HepG2 (cell line): ENCODE results near the gene HOXB2. TPM values are rescaled to one million over a fixed set of nuclear protein-coding genes. Genes with fewer than 3 reads are reported as not detected.

Source experiments
- ATAC-seq: fragments of 200-7000 bp; cut with Tn5 transposase; 3 replicates; pipeline ENCODE4 v1.9.1; 2020; ENCODE audit warnings: mild to moderate bottlenecking, moderate library complexity
- BruUV-seq: library from RNA; stranded (reverse); fragments of 400-500 nt; replicated peaks from 2 replicates; lab custom pipeline; 2021; lab: Mats Ljungman, UMichigan
- CTCF ChIA-PET: fragments of 300-600 bp; formaldehyde crosslinking; extraction: SDS; loops from one replicate; lab custom pipeline; 2021; ENCODE audit warnings: low total read pairs, inconsistent platforms, low intra/inter-chr PET ratio; lab: Yijun Ruan, JAX
- POLR2A ChIA-PET: fragments of 350-600 bp; sonication (Branson Sonifier 250); formaldehyde crosslinking; loops from one replicate; lab custom pipeline; 2020; ENCODE audit warnings: antibody characterized with exemption, inconsistent platforms; lab: Yijun Ruan, JAX
- DNase-seq: peaks from one replicate; pipeline ENCODE4 v3.0.0-alpha.2; 2015; ENCODE audit warnings: low spot score
- FAIRE-seq: peaks from 3 replicates; lab custom pipeline; 2011; peaks lifted over from hg19 to GRCh38; lab: Jason Lieb, UNC
- H2AFZ ChIP-seq: one replicate; pipeline ENCODE4 v1.6.1; 2011; ENCODE audit warnings: low read length, inconsistent platforms
- H3K27ac ChIP-seq: fragments of 300-600 bp; 3 replicates; pipeline ENCODE4 v1.8.0; 2011; ENCODE audit warnings: mixed run types, mild to moderate bottlenecking, mixed read lengths, low read length, inconsistent platforms; ENCODE audit not compliant: insufficient read depth; ENCODE audit errors: extremely low read length
- H3K27me3 ChIP-seq, 2 experiments: fragments of 200-600 bp in 1 of 2; 2 replicates in 1 of 2; 3 replicates in 1 of 2; pipeline versions ENCODE4 v1.6.0 to v1.8.0; 2011; ENCODE audit warnings: low read length in 2 of 2, mild to moderate bottlenecking in 2 of 2, moderate library complexity in 2 of 2, inconsistent platforms in 1 of 2; ENCODE audit not compliant: insufficient read depth in 2 of 2, control insufficient read depth in 1 of 2
- H3K36me3 ChIP-seq, 2 experiments: fragments of 200-600 bp in 1 of 2; replicated peaks in 1 of 2; 2 replicates in 1 of 2; 3 replicates in 1 of 2; pipeline versions ENCODE4 v1.5.1 to v1.8.0; 2011; ENCODE audit warnings: low read length in 2 of 2, inconsistent platforms in 1 of 2; ENCODE audit not compliant: insufficient read depth in 2 of 2, control insufficient read depth in 1 of 2
- H3K4me1 ChIP-seq: 2 replicates; pipeline ENCODE4 v1.5.1; 2012; ENCODE audit warnings: low read length, inconsistent platforms; ENCODE audit not compliant: insufficient read depth
- H3K4me2 ChIP-seq: 2 replicates; pipeline ENCODE4 v1.6.0; 2011; ENCODE audit warnings: low read depth, low read length, inconsistent platforms
- H3K4me3 ChIP-seq, 3 experiments: fragments of 200-600 bp in 1 of 3; sonication (generic), shearing (Covaris generic) in 1 of 3; replicated peaks in 1 of 3; 2 replicates each; pipeline ENCODE4 v1.5.1; 2011 to 2016; ENCODE audit warnings: low read length in 3 of 3, inconsistent platforms in 2 of 3, low read depth in 2 of 3, mild to moderate bottlenecking in 2 of 3, control low read depth in 1 of 3, mixed read lengths in 1 of 3; ENCODE audit not compliant: insufficient read depth in 1 of 3
- H3K79me2 ChIP-seq: one replicate; pipeline ENCODE4 v1.6.1; 2011; ENCODE audit warnings: low read length, inconsistent platforms; ENCODE audit not compliant: insufficient read depth
- H3K9ac ChIP-seq: 2 replicates; pipeline ENCODE4 v1.6.0; 2011; ENCODE audit warnings: mild to moderate bottlenecking, low read depth, low read length, inconsistent platforms; ENCODE audit not compliant: insufficient read depth
- H3K9me3 ChIP-seq: 2 replicates; pipeline ENCODE4 v1.5.1; 2012; ENCODE audit warnings: mild to moderate bottlenecking, low read length
- H4K20me1 ChIP-seq: 2 replicates; pipeline ENCODE4 v1.6.0; 2011; ENCODE audit warnings: inconsistent platforms, mild to moderate bottlenecking, low read length, moderate library complexity; ENCODE audit not compliant: insufficient read depth
- MEF2D ChIP-seq: sonication (generic); formaldehyde crosslinking; IDR thresholded peaks from 2 replicates; pipeline ENCODE4 v1.5.1; 2020; ENCODE audit warnings: mild to moderate bottlenecking, missing genetic modification reagents
- PPARG ChIP-seq: conservative IDR thresholded peaks from 2 replicates; pipeline ENCODE4 v1.6.1; 2016; ENCODE audit warnings: missing biosample characterization, missing genetic modification reagents
- TARDBP ChIP-seq: sonication (generic); formaldehyde crosslinking; IDR thresholded peaks from 2 replicates; pipeline ENCODE4 v1.8.0; 2022; ENCODE audit warnings: mild to moderate bottlenecking, missing genetic modification reagents
- ZNF230 ChIP-seq: sonication (generic); formaldehyde crosslinking; IDR thresholded peaks from 2 replicates; pipeline ENCODE4 v1.4.0; 2020; ENCODE audit warnings: mild to moderate bottlenecking, missing genetic modification reagents
- ZNF3 ChIP-seq: IDR thresholded peaks from 2 replicates; pipeline ENCODE4 v1.7.0; 2017; ENCODE audit warnings: inconsistent platforms
- ZNF670 ChIP-seq: sonication (generic); formaldehyde crosslinking; IDR thresholded peaks from 2 replicates; pipeline ENCODE4 v1.8.0; 2022; ENCODE audit warnings: mild to moderate bottlenecking, missing genetic modification reagents, borderline replicate concordance
- WGBS: methylation state at CpG from one replicate; pipeline ENCODE4 v1.1.6; 2017; ENCODE audit warnings: low lambda C conversion rate; 5-methylcytosine and 5-hydroxymethylcytosine counted together
- in situ Hi-C: cut with HindIII; loops from 2 replicates; pipeline ENCODE4 v1.10.0; 2017; ENCODE audit warnings: low pct_unique_long_range_greater_than_20kb; ENCODE audit not compliant: extremely low pct_ligation_motif_present
- intact Hi-C: fragments of 100-400 bp; cut with micrococcal nuclease; formaldehyde crosslinking; loops from one replicate; pipeline ENCODE4 v1.10.0; 2022; ENCODE audit not compliant: unreplicated experiment
- polyA plus RNA-seq, 8 experiments: library from polyadenylated mRNA; depleted of rRNA in 3 of 8; stranded (reverse) in 7 of 8; unstranded in 1 of 8; fragments of >200 nt; fragmentation: Illumina TruSeq in 4 of 8; extraction: Trizol in 4 of 8; gene quantifications; 2 replicates each; pipeline versions ENCODE4 v1.2.1 to v1.2.3, GENCODE V29; 2011 to 2016; ENCODE audit warnings: low read depth in 4 of 8, missing spikeins in 1 of 8, mixed read lengths in 1 of 8; ENCODE audit not compliant: insufficient read depth in 1 of 8
- total RNA-seq, 5 experiments: library from RNA; depleted of rRNA; stranded (reverse); fragments of >200 nt; fragmentation: Illumina TruSeq; extraction: Trizol; gene quantifications; 2 replicates each; pipeline ENCODE4 v1.2.3, GENCODE V29; 2016; ENCODE audit warnings: low read depth in 1 of 5
- TF ChIP-seq, protein P1 (sequence below): sonication (generic); formaldehyde crosslinking; IDR thresholded peaks from 2 replicates; pipeline ENCODE4 v1.4.0; 2020; ENCODE audit warnings: missing genetic modification reagents

HOXB2 gene
- total and polyA plus RNA-seq, 2 of the 13 experiments (the other 11 are each of a cell fraction or from before 2014, with no cell fraction given) = not detected

DNA sequence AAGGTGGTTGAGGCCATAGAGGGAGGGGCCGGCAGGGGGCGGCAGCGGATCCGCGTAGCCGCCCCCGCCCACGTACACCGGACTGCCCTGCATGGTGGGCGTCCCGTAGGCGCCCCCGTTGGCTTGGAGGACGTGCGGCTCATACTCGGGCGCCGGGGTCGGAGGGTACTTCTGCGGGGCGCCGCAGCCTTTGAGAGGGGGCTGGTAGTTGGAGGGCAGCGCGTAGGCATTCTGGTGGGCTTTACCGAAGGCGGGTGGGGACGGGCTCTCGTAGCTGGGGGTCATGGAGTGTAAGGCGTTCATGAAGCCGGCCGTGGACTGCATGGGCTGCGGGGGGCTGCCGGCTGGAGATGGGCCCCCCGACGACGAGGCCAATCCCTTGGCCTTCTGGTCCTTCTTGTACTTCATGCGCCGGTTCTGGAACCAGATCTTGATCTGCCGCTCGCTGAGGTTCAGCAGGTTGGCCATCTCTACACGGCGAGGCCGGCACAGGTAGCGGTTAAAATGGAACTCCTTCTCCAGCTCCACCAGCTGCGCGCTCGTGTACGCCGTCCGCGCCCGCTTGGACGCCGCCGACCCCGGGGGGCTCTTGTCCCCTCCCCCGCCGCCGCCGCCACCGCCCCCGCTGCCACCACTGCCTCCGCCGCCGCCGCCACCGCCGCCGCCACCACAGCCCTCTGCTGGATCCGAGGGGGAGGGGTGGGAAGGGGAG is 5.7 kb upstream of the HOXB2 start:
- no peak overlapping the region for H3K4me2 ChIP-seq
- no peak overlapping the region for H3K4me3 ChIP-seq
- in situ Hi-C loops (no loop called here), intact Hi-C loops (no loop called here)
- BruUV-seq = no TSS peak
- 59% methylated on average over 48 of the region's 70 CpGs for WGBS
- H2AFZ ChIP-seq = no peak overlapping the region
- no peaks in the 10 kb centered on the region for H3K36me3 ChIP-seq
- TF ChIP-seq MEF2D (CRISPR knock-in tag) (no peak), ZNF3 (CRISPR knock-in tag) (no peak), PPARG (CRISPR knock-in tag) (no peak), TARDBP (CRISPR knock-in tag) (no peak), ZNF670 (CRISPR knock-in tag) (no peak), ZNF230 (no peak)
- TF ChIP-seq, protein P1, sequence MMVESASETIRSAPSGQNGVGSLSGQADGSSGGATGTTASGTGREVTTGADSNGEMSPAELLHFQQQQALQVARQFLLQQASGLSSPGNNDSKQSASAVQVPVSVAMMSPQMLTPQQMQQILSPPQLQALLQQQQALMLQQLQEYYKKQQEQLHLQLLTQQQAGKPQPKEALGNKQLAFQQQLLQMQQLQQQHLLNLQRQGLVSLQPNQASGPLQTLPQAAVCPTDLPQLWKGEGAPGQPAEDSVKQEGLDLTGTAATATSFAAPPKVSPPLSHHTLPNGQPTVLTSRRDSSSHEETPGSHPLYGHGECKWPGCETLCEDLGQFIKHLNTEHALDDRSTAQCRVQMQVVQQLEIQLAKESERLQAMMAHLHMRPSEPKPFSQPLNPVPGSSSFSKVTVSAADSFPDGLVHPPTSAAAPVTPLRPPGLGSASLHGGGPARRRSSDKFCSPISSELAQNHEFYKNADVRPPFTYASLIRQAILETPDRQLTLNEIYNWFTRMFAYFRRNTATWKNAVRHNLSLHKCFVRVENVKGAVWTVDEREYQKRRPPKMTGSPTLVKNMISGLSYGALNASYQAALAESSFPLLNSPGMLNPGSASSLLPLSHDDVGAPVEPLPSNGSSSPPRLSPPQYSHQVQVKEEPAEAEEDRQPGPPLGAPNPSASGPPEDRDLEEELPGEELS (CRISPR knock-in tag) = no peak
- H3K27ac ChIP-seq = no peak overlapping the region
- no peaks in the 10 kb centered on the region for H3K79me2 ChIP-seq
- no peak for ATAC-seq
- H3K4me1 ChIP-seq = no peaks in the 10 kb centered on the region
- no peaks in the 10 kb centered on the region for H3K9me3 ChIP-seq
- POLR2A ChIA-PET = no interaction called here
- FAIRE-seq = no peak
- no peaks in the 10 kb centered on the region; the same call in 1 of the 2 replicates for H4K20me1 ChIP-seq
- CTCF ChIA-PET = no interaction called here
- no peak for DNase-seq
- peaks cover 19 to 92% of the 10 kb centered on the region in 2 experiments for H3K27me3 ChIP-seq
- no peak overlapping the region for H3K9ac ChIP-seq
